Measurements from ENCODE around the gene PALB2.

- TF ChIP-seq GATA2 (CRISPR knock-in tag; IDR thresholded peaks at IDR 0.05) = no peak
- no peak for TF ChIP-seq USF1 (CRISPR knock-in tag; IDR thresholded peaks at IDR 0.05)
These were observed 48.5 kb upstream of the PALB2 start for GRCh38 chr16:23689442-23690187.

Measured in K562 (cell line).